H9 (cell line): ENCODE data around the gene PLAGL1. TPM values are rescaled to one million over a fixed set of nuclear protein-coding genes. Genes with fewer than 3 reads are reported as not detected.

Experiments
- DNase-seq: peaks from one replicate; pipeline ENCODE4 v3.0.0-alpha.2; 2017
- H2AFZ ChIP-seq: one replicate; pipeline ENCODE4 v1.6.1; 2013; ENCODE audit warnings: mild to moderate bottlenecking, low read length, control low read depth, moderate library complexity
- H2AK5ac ChIP-seq: 2 replicates; pipeline ENCODE4 v1.6.1; 2013; ENCODE audit warnings: low read length, control low read depth, mixed read lengths; ENCODE audit not compliant: insufficient read length
- H2BK120ac ChIP-seq: one replicate; pipeline ENCODE4 v1.6.1; 2013; ENCODE audit warnings: low read depth, mild to moderate bottlenecking, low read length, control low read depth, inconsistent platforms; ENCODE audit not compliant: poor library complexity, severe bottlenecking
- H2BK12ac ChIP-seq: 2 replicates; pipeline ENCODE4 v1.6.1; 2013; ENCODE audit warnings: low read length, control low read depth, mixed read lengths, low read depth; ENCODE audit not compliant: insufficient read length
- H2BK15ac ChIP-seq: 2 replicates; pipeline ENCODE4 v1.6.1; 2013; ENCODE audit warnings: low read depth, low read length, control low read depth
- H2BK20ac ChIP-seq: one replicate; pipeline ENCODE4 v1.6.1; 2013; ENCODE audit warnings: low read depth, mild to moderate bottlenecking, low read length, control low read depth, inconsistent platforms; ENCODE audit not compliant: poor library complexity, severe bottlenecking
- H2BK5ac ChIP-seq: 2 replicates; pipeline ENCODE4 v1.6.1; 2013; ENCODE audit warnings: low read length, control low read depth, mixed read lengths; ENCODE audit not compliant: insufficient read length
- H3K14ac ChIP-seq: 2 replicates; pipeline ENCODE4 v1.6.1; 2013; ENCODE audit warnings: low read length, control low read depth; ENCODE audit not compliant: insufficient read depth
- H3K18ac ChIP-seq: 2 replicates; pipeline ENCODE4 v1.6.1; 2013; ENCODE audit warnings: low read depth, mild to moderate bottlenecking, mixed read lengths, low read length, control low read depth; ENCODE audit not compliant: insufficient read length
- H3K23ac ChIP-seq: 2 replicates; pipeline ENCODE4 v1.6.1; 2013; ENCODE audit warnings: low read length, control low read depth, mixed read lengths, low read depth; ENCODE audit not compliant: insufficient read length
- H3K23me2 ChIP-seq: 2 replicates; pipeline ENCODE4 v1.6.1; 2013; ENCODE audit warnings: low read depth, mild to moderate bottlenecking, mixed read lengths, low read length, control low read depth; ENCODE audit not compliant: insufficient read length, poor library complexity, severe bottlenecking
- H3K27ac ChIP-seq: 2 replicates; pipeline ENCODE4 v1.5.1; 2013; ENCODE audit warnings: low read length, control low read depth, mixed read lengths, low read depth; ENCODE audit not compliant: insufficient read length
- H3K27me3 ChIP-seq: 2 replicates; pipeline ENCODE4 v1.6.1; 2013; ENCODE audit warnings: low read length, control low read depth, inconsistent platforms; ENCODE audit not compliant: insufficient read depth
- H3K4ac ChIP-seq: 2 replicates; pipeline ENCODE4 v1.6.1; 2013; ENCODE audit warnings: low read depth, mild to moderate bottlenecking, control low read depth, inconsistent platforms, low read length, moderate library complexity
- H3K4me1 ChIP-seq: 2 replicates; pipeline ENCODE4 v1.6.1; 2013; ENCODE audit warnings: low read length, control low read depth, inconsistent platforms; ENCODE audit not compliant: insufficient read depth
- H3K4me2 ChIP-seq: 2 replicates; pipeline ENCODE4 v1.6.1; 2013; ENCODE audit warnings: low read length, control low read depth, mixed read lengths; ENCODE audit not compliant: insufficient read length, insufficient read depth
- H3K56ac ChIP-seq: 2 replicates; pipeline ENCODE4 v1.6.1; 2013; ENCODE audit warnings: low read depth, mild to moderate bottlenecking, mixed read lengths, low read length, control low read depth; ENCODE audit not compliant: insufficient read length
- H3K79me1 ChIP-seq: 2 replicates; pipeline ENCODE4 v1.6.1; 2013; ENCODE audit warnings: low read depth, mild to moderate bottlenecking, moderate library complexity, low read length, control low read depth, inconsistent platforms; ENCODE audit not compliant: insufficient read depth, poor library complexity, severe bottlenecking
- H3K79me2 ChIP-seq: 2 replicates; pipeline ENCODE4 v1.6.1; 2013; ENCODE audit warnings: low read length, control low read depth, inconsistent platforms; ENCODE audit not compliant: insufficient read depth
- H3K9ac ChIP-seq: 2 replicates; pipeline ENCODE4 v1.6.1; 2013; ENCODE audit warnings: low read length, control low read depth, mixed read lengths; ENCODE audit not compliant: insufficient read length; ENCODE audit errors: extremely low read depth
- H3K9me3 ChIP-seq: one replicate; pipeline ENCODE4 v1.6.1; 2013; ENCODE audit warnings: low read depth, low read length, inconsistent platforms; ENCODE audit not compliant: control insufficient read depth
- H3T11ph ChIP-seq: one replicate; pipeline ENCODE4 v1.6.1; 2013; ENCODE audit warnings: mild to moderate bottlenecking, low read length, control low read depth, inconsistent platforms
- H4K20me1 ChIP-seq: one replicate; pipeline ENCODE4 v1.6.1; 2013; ENCODE audit not compliant: control insufficient read depth, insufficient read length, insufficient read depth
- H4K5ac ChIP-seq: 2 replicates; pipeline ENCODE4 v1.6.1; 2013; ENCODE audit warnings: low read depth, mild to moderate bottlenecking, mixed read lengths, low read length, control low read depth; ENCODE audit not compliant: insufficient read length
- H4K8ac ChIP-seq: replicated peaks from 2 replicates; pipeline ENCODE4 v1.6.1; 2013; ENCODE audit warnings: low read length, control low read depth, mixed read lengths, low read depth; ENCODE audit not compliant: insufficient read length
- H4K91ac ChIP-seq: 2 replicates; pipeline ENCODE4 v1.6.1; 2013; ENCODE audit warnings: low read depth, mild to moderate bottlenecking, moderate library complexity, mixed read lengths, low read length, control low read depth; ENCODE audit not compliant: insufficient read length
- H3K27ac Mint-ChIP-seq, 3 experiments: 2 replicates in 2 of 3; 3 replicates in 1 of 3; pipeline ENCODE4 v1.8.0; 2020 to 2021; ENCODE audit warnings: mixed read lengths in 3 of 3, mild to moderate bottlenecking in 1 of 3, moderate library complexity in 1 of 3
- H3K27me3 Mint-ChIP-seq: 2 replicates; pipeline ENCODE4 v1.8.0; 2021; ENCODE audit warnings: low read depth, mild to moderate bottlenecking, moderate library complexity, mixed read lengths
- H3K36me3 Mint-ChIP-seq, 3 experiments: 2 replicates in 2 of 3; 3 replicates in 1 of 3; pipeline ENCODE4 v1.8.0; 2020 to 2021; ENCODE audit warnings: low read depth in 3 of 3, mixed read lengths in 3 of 3; ENCODE audit not compliant: insufficient read depth in 1 of 3
- H3K4me1 Mint-ChIP-seq, 2 experiments: 2 replicates each; pipeline ENCODE4 v1.8.0; 2020; ENCODE audit warnings: mixed read lengths in 2 of 2
- H3K4me3 Mint-ChIP-seq, 2 experiments: 2 replicates in 1 of 2; 3 replicates in 1 of 2; pipeline ENCODE4 v1.8.0; 2020 to 2021; ENCODE audit warnings: mild to moderate bottlenecking in 2 of 2, mixed read lengths in 2 of 2, moderate library complexity in 1 of 2
- H3K9me3 Mint-ChIP-seq, 2 experiments: 2 replicates in 1 of 2; 3 replicates in 1 of 2; pipeline ENCODE4 v1.8.0; 2020; ENCODE audit warnings: mild to moderate bottlenecking in 2 of 2, mixed read lengths in 2 of 2, moderate library complexity in 1 of 2
- CTCF ChIP-seq: fragments of 200-600 bp; sonication (generic); conservative IDR thresholded peaks from 3 replicates; pipeline ENCODE4 v1.8.0; 2021; ENCODE audit warnings: antibody characterized with exemption, mild to moderate bottlenecking
- WGBS: extraction: QIAGEN DNeasy Blood & Tissue Kit; methylation state at CpG from one replicate; pipeline ENCODE4 v1.1.7; 2013; ENCODE audit warnings: missing lambda C conversion rate, low lambda C conversion rate, mixed read lengths; ENCODE audit not compliant: insufficient read length; ENCODE audit errors: extremely low coverage; 5-methylcytosine and 5-hydroxymethylcytosine counted together
- total RNA-seq: library from RNA; stranded (reverse); gene quantifications from 2 replicates; pipeline ENCODE4 v1.2.1, GENCODE V29; 2021

PLAGL1 gene
- total RNA-seq, 1 experiment from 2014 or later = 1.9 TPM

- H3K79me1 ChIP-seq = no peaks in the 10 kb centered on the region
- no peak for TF ChIP-seq CTCF
- Mint-ChIP-seq H3K27ac (no peak overlapping the region), H3K36me3 (peaks cover 17 to 33% (median 22%) of the 10 kb centered on the region in 3 experiments), H3K27me3 (peaks cover 6% of the 10 kb centered on the region), H3K4me1 (peaks cover 46 to 57% of the 10 kb centered on the region in 2 experiments), H3K4me3 (no peak overlapping the region), H3K9me3 (peaks cover 30 to 34% of the 10 kb centered on the region in 2 experiments)
- no peak overlapping the region for H3K14ac ChIP-seq
- no CpG with 5 or more reads among the region's 1 CpG for WGBS
- no peaks in the 10 kb centered on the region for H3K23me2 ChIP-seq
- H2BK20ac ChIP-seq = no peak overlapping the region
- H3T11ph ChIP-seq = no peak overlapping the region
- H2AFZ ChIP-seq = no peak overlapping the region
- no peak overlapping the region for H4K91ac ChIP-seq
- H3K27me3 ChIP-seq = no peaks in the 10 kb centered on the region
- H3K56ac ChIP-seq = no peak overlapping the region
- H2BK5ac ChIP-seq = no peak overlapping the region
- H3K9ac ChIP-seq = no peak overlapping the region
- H4K5ac ChIP-seq = no peak overlapping the region
- no peaks in the 10 kb centered on the region for H3K79me2 ChIP-seq
- H4K8ac ChIP-seq = no peak overlapping the region
- H2AK5ac ChIP-seq = no peak overlapping the region
- no peak overlapping the region for H2BK120ac ChIP-seq
- no peak overlapping the region for H3K18ac ChIP-seq
- no peak overlapping the region for H3K4ac ChIP-seq
- H3K4me2 ChIP-seq = no peak overlapping the region
- no peak overlapping the region for H2BK15ac ChIP-seq
- no peak overlapping the region for H2BK12ac ChIP-seq
- H3K9me3 ChIP-seq = no peaks in the 10 kb centered on the region
- H4K20me1 ChIP-seq = no peaks in the 10 kb centered on the region
- peaks cover 7% of the 10 kb centered on the region; the same call in 1 of the 2 replicates for H3K4me1 ChIP-seq
- H3K23ac ChIP-seq = no peak overlapping the region
- DNase-seq = no peak
- H3K27ac ChIP-seq = no peak overlapping the region
Measured at GRCh38 chr6:143934331-143934730, 73.7 kb downstream of the PLAGL1 start.
